ENCODE data around the gene CAMK2D.

Gene CAMK2D

DNA sequence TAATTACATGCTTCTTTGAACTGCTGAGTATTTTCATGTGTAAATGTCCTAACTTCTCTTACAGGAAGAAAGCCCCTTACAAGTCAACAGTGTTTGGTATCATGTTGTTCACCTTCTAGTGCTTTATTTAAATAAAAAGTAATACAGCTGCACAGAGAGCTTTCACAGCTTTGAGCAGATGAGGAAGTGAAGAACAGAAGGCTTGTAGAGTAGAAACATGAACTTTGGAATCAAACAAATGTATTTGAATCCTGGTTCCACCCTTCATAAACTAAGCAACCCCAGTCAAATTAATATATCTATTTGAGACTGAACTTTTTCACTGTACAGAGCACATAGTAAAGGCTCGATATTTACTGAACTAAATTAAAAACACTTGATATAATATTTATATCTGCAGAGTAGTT, 120.5 kb downstream of the CAMK2D start:
- no peak overlapping the region for H3K4me3 Mint-ChIP-seq
- peaks cover 4% of the 10 kb centered on the region for H3K9me3 Mint-ChIP-seq

DNA sequence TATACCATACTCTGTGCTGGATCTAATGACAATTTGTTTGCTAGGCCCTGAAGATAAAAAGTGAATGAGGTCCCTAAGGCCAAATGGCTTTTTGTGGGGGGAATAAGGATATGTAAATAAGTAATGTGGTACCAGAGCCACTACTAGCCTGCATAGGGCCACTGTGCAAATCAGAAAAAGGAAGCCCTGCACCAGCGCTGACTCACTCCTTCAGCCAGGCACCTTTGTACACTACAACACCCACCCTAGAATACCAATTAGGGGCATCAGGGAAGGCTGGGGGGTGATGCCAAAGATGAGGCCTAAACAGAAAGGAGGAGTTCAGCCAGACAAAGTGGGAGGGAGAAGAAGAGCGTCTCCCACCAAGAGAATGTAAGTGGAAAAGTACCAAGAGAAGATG, 122.2 kb downstream of the CAMK2D start:
- Mint-ChIP-seq H3K27me3 (no peaks in the 10 kb centered on the region), H3K27ac (no peak overlapping the region), H3K4me1 (peaks cover 52% of the 10 kb centered on the region), H3K36me3 (peaks cover 17% of the 10 kb centered on the region), H3K4me3 (no peak overlapping the region), H3K9me3 (peaks cover 5% of the 10 kb centered on the region)
- CTCF ChIA-PET, result interaction anchor here (0.6 kb wide), 1 partner anchor 34 kb away, joined by 3 read pairs; no protein-coding TSS in a partner anchor
- DNase-seq, result no peak

More for the DNA sequence above, 120.5 kb downstream of the CAMK2D start:
- H3K4me1 Mint-ChIP-seq, result peaks cover 52% of the 10 kb centered on the region
- no peaks in the 10 kb centered on the region for H3K27me3 Mint-ChIP-seq
- peaks cover 16% of the 10 kb centered on the region for H3K36me3 Mint-ChIP-seq
- no peak for DNase-seq
- H3K27ac Mint-ChIP-seq, result no peak overlapping the region
- CTCF ChIA-PET, result no interaction called here

DNA sequence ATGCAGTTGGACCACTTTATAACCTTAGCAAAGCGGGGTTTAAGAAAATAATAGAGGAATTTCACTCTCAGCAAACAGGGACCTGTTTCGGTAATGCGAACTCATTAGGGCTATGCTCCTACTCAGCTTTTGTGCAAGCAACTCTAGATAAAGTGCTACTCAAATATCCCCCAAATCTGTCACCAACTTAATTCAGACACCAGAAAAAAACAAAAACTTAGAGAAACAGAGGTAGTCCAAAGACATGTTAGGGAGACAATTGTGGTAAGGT, 123.0 kb downstream of the CAMK2D start:
- Mint-ChIP-seq H3K4me1 (peaks cover 51% of the 10 kb centered on the region), H3K27ac (no peak overlapping the region), H3K9me3 (peaks cover 5% of the 10 kb centered on the region), H3K36me3 (peaks cover 16% of the 10 kb centered on the region), H3K4me3 (no peak overlapping the region), H3K27me3 (no peaks in the 10 kb centered on the region)
- no peak for DNase-seq
- CTCF ChIA-PET, result interaction anchor here (3.1 kb wide), 1 partner anchor 35 kb away, joined by 14 read pairs; no protein-coding TSS in a partner anchor

DNA sequence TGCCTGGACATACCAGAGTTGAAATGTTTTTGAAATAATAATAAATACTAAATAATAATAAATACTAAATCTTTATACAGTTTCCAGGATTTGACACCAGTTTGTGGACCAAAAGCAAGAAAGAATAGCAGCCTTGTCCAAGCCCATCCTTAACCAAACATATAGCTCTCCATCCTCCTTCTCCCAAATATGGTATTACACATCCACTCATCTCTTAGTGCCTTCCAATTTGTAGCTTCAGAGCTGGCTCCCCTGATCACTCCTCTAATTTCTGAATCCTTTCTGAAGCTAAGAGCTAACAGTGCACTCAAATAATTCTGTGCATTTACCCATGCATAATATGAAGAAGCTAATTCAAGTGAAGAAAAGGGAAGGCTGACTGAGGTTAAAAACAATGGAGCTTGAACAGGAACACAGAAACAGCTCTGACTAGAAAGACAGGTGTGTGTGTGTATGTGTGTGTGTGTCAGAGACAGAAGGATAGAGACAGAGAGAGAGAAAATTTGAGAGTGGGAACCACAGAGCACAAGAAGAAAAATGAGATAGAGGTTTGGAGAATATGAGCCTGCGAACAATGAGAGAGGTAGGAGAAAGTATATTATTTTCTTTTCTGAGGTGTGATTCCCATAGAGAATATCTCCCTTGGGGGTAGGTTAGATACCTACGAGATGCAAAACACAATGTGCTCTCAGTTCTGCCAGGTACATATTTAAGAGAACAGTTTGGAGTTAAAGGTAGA, 123.5 kb downstream of the CAMK2D start:
- Mint-ChIP-seq H3K9me3 (peaks cover 5% of the 10 kb centered on the region), H3K27ac (no peak overlapping the region), H3K4me3 (no peak overlapping the region), H3K27me3 (no peaks in the 10 kb centered on the region), H3K4me1 (peaks cover 51% of the 10 kb centered on the region), H3K36me3 (peaks cover 16% of the 10 kb centered on the region)
- DNase-seq, result no peak
- CTCF ChIA-PET, result interaction anchor here (0.9 to 3.1 kb wide), 4 partner anchors 36 to 92 kb away, joined by 3 to 14 read pairs (median 6); no protein-coding TSS in a partner anchor

DNA sequence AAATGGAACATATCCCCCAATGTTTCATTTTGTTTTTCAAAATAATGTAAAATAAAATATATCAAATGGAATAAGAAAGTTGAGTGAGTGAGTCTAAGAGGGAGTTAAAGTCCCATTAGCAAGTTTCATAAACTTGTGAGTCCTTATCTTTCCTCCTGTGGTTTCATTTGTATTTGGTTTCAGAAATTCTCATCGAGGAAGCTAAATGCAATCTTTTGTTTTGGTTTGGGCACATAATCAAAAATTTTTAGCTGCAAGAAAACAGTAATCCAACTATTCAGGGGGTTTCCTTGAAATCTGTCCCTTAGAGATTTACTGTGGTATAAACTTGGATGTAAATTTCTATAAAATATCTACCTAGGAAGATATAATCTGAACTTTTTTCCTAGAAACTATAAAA, 124.2 kb downstream of the CAMK2D start:
- H3K36me3 Mint-ChIP-seq, result peaks cover 16% of the 10 kb centered on the region
- peaks cover 51% of the 10 kb centered on the region for H3K4me1 Mint-ChIP-seq
- CTCF ChIA-PET, result interaction anchor here (0.9 to 3.1 kb wide), 5 partner anchors 36 to 123 kb away, joined by 3 to 14 read pairs (median 8); no protein-coding TSS in a partner anchor
- no peaks in the 10 kb centered on the region for H3K27me3 Mint-ChIP-seq
- H3K27ac Mint-ChIP-seq, result peak overlapping the region; percentile 86
- H3K4me3 Mint-ChIP-seq, result no peak overlapping the region
- no peak for DNase-seq
- H3K9me3 Mint-ChIP-seq, result peaks cover 5% of the 10 kb centered on the region

DNA sequence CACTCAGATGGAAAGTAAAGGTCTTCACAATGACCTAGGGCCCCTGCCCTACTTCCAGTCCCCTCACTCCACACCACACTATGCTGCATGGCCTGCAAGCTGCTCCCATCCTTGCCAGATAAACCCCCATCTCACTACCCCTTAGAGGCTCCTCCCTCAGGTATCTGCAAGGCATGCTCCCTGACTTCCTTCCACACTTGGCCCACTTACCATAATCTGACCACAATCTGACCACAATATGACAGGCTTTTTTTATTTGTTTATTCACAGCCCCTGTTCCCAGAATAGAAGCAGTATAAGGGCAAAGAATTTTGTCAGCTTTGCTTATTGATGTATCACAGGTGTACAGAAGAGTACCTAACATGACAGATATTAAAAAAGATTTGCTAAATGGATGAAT, 124.7 kb downstream of the CAMK2D start:
- peaks cover 5% of the 10 kb centered on the region for H3K9me3 Mint-ChIP-seq
- peak overlapping the region; percentile 33 for H3K4me3 Mint-ChIP-seq
- H3K27ac Mint-ChIP-seq, result peak overlapping the region; percentile 86
- H3K36me3 Mint-ChIP-seq, result peaks cover 13% of the 10 kb centered on the region
- CTCF ChIA-PET, result interaction anchor here (0.5 to 3.1 kb wide), 7 partner anchors 37 to 752 kb away, joined by 3 to 14 read pairs (median 8); no protein-coding TSS in a partner anchor
- H3K27me3 Mint-ChIP-seq, result no peaks in the 10 kb centered on the region
- DNase-seq, result peak; percentile 49
- peaks cover 50% of the 10 kb centered on the region for H3K4me1 Mint-ChIP-seq

DNA sequence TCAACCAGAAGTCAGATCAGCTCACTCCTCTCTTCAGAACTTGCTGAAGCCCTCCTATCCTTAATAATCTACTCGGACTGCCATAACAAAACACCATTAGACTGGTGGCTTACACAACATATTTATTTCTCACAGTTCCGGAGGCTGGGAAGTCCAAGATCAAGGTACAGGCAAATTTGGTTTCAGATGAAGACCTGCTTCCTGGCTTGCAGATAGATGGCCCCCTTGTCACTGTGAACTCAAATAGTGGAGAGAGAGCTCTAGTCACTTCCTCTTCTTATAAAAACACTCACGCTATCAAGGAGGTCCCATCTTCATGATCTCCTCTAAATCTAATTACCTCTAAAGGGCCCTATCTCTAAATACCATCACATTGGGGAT, 125.1 kb downstream of the CAMK2D start:
- H3K9me3 Mint-ChIP-seq, result peaks cover 5% of the 10 kb centered on the region
- CTCF ChIA-PET, result interaction anchor here (0.5 to 3.1 kb wide), 7 partner anchors 37 to 752 kb away, joined by 3 to 14 read pairs (median 8); no protein-coding TSS in a partner anchor
- H3K27me3 Mint-ChIP-seq, result no peaks in the 10 kb centered on the region
- peaks cover 50% of the 10 kb centered on the region for H3K4me1 Mint-ChIP-seq
- peak; percentile 27 for DNase-seq
- H3K36me3 Mint-ChIP-seq, result peaks cover 13% of the 10 kb centered on the region
- H3K4me3 Mint-ChIP-seq, result peak overlapping the region; percentile 33
- peak overlapping the region; percentile 86 for H3K27ac Mint-ChIP-seq

DNA sequence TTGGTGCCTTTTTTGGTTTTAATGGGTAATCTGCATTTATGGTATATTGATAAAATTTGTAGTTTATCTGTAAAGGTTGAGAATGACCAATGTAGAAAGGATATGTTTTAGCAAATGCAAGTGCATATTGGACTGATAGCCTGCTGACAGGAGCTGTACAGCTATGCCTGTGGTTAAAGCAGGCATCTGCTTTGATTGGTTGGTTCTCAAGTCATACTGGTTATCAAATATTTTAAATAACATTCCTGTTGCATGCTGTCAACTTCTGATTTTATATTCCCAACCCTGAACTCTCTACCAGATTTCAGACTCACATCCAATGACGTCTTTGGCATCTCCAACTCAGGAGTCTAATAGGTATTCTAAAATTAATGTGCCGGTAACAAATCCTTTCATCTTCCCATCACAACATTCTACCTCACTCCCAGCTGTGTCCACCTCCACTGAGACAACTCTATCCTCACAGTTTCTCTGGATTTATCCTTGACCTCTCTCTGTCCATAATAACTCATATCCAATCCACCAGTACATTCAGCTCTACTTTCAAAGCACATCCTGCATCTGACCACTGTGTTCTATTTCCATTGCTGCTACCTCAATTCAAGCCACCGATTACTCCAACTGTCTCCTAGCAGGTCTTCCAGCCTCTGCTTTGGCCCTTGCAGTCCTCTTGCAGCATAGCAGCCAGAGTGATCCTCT, 125.7 kb downstream of the CAMK2D start:
- CTCF ChIA-PET, result interaction anchor here (0.6 to 3.1 kb wide), 9 partner anchors 9 to 379 kb away, joined by 3 to 14 read pairs (median 7); no protein-coding TSS in a partner anchor

DNA sequence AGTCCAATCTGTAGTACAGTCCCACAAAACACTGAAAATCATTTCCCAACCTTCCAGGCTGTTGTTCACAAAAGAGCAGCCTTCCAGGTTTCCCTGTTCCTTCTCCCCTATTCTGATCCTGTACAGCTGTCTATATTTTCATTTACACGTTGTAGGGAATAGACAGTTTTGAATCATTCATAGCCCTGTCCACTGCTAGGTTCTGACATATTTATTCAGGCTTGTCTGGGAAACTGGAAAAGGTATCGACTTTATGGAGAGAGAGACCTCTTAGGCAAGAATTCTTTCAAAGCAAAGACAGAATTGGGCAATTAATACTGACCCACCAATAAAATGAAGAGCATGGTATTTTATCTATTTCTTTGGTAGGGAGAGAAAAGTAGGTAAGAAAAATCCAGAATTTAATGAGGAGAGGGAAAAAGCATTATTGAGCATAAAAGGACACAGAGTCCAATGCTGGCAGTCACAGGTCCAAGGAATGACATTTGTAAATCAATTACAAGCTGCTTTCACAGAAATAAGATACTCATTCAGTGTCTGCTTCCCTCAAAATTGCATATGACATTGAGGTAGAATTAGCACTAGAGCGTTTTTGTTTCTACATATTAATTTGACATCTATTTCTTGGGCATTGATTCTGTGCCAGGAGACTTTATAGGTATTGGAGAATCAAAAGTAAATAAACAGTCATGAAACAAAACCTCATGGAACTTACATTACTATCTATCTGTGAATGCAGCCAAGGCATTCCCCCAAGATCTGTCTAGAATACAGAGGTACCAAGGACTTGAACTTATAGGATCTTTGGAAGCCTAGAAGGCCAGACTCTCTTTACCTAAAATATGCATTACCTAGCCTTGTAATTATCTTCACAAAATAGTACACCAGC, 127.2 kb downstream of the CAMK2D start:
- Mint-ChIP-seq H3K27ac (no peak overlapping the region), H3K27me3 (no peaks in the 10 kb centered on the region), H3K9me3 (peaks cover 5% of the 10 kb centered on the region), H3K4me3 (no peak overlapping the region), H3K4me1 (peaks cover 43% of the 10 kb centered on the region), H3K36me3 (peaks cover 18% of the 10 kb centered on the region)
- no peak for DNase-seq
- CTCF ChIA-PET, result interaction anchor here (1.2 to 1.4 kb wide), 3 partner anchors 10 to 239 kb away, joined by 3 to 7 read pairs (median 5); no protein-coding TSS in a partner anchor

More for the DNA sequence above, 125.7 kb downstream of the CAMK2D start:
- H3K9me3 Mint-ChIP-seq, result peaks cover 5% of the 10 kb centered on the region
- peaks cover 13% of the 10 kb centered on the region for H3K36me3 Mint-ChIP-seq
- peak overlapping the region; percentile 3 for H3K27ac Mint-ChIP-seq
- peaks cover 50% of the 10 kb centered on the region for H3K4me1 Mint-ChIP-seq
- no peak for DNase-seq
- no peak overlapping the region for H3K4me3 Mint-ChIP-seq
- no peaks in the 10 kb centered on the region for H3K27me3 Mint-ChIP-seq

DNA sequence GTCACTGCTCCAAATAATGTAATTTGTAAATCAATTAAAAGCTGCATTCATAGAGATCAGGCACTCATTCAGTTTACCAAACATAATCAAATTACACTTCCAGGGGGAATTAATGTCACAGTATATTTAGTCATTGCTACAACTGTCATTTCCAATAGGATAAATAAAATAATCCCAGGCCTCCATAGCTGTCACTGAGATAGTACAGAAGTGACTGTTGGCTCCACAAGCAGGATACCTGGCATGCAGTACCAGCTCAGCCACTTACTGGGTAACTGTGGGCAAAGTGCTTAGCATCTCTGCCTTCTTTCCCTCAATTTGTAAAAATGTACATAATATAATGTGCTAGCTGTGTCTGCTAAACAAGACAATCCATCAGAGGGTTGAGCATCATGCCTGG, 128.1 kb downstream of the CAMK2D start:
- H3K36me3 Mint-ChIP-seq, result peaks cover 18% of the 10 kb centered on the region
- peaks cover 37% of the 10 kb centered on the region for H3K4me1 Mint-ChIP-seq
- DNase-seq, result no peak
- no peaks in the 10 kb centered on the region for H3K27me3 Mint-ChIP-seq
- H3K9me3 Mint-ChIP-seq, result peaks cover 5% of the 10 kb centered on the region
- H3K4me3 Mint-ChIP-seq, result no peak overlapping the region
- no peak overlapping the region for H3K27ac Mint-ChIP-seq
- CTCF ChIA-PET, result interaction anchor here (1.3 kb wide), 1 partner anchor 239 kb away, joined by 5 read pairs; no protein-coding TSS in a partner anchor

DNA sequence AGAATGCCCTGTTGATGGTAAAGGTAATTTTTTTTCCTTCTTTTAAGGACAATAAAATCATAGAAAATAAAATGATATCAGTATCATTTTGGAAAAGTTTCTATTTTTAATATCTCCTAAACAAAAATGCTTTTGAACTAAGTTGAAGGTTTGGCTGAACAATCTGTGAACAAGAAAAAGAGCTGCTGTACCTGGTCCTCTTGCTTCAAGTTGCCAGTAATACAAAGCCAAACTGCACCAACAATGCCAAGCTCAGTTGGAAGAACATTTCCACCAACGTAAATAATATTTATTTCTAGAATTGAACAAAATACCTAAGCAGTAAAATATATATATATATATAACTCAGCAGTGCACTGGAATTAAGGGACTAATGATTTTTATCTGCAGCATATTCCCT, 132.8 kb downstream of the CAMK2D start:
- CTCF ChIA-PET, result interaction anchor here (1.0 kb wide), 1 partner anchor 81 kb away, joined by 3 read pairs; no protein-coding TSS in a partner anchor
- DNase-seq, result no peak
- Mint-ChIP-seq H3K4me3 (no peak overlapping the region), H3K36me3 (peaks cover 22% of the 10 kb centered on the region), H3K27ac (no peak overlapping the region), H3K27me3 (no peaks in the 10 kb centered on the region), H3K4me1 (peaks cover 25% of the 10 kb centered on the region), H3K9me3 (no peaks in the 10 kb centered on the region)

DNA sequence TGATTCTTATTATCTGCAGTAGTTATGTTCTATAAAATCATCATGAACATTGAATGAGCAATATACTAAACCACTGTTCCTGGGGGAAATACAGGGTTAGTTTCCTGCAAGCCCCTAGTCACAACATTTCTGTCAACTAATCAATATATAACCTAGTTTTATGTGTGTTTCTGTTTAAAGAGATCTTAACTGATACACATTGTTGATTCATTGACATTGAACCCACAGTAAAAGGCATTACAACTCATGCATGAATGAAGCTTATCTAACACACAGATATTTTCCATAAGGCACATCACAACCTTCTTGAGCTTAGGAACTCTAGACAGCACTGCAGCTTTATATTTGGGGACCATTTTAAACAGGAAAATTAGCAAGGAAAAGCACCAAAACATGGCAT, 134.2 kb downstream of the CAMK2D start:
- no peak overlapping the region for H3K27ac Mint-ChIP-seq
- CTCF ChIA-PET, result interaction anchor here (1.1 kb wide), 1 partner anchor 57 kb away, joined by 3 read pairs; no protein-coding TSS in a partner anchor

DNA sequence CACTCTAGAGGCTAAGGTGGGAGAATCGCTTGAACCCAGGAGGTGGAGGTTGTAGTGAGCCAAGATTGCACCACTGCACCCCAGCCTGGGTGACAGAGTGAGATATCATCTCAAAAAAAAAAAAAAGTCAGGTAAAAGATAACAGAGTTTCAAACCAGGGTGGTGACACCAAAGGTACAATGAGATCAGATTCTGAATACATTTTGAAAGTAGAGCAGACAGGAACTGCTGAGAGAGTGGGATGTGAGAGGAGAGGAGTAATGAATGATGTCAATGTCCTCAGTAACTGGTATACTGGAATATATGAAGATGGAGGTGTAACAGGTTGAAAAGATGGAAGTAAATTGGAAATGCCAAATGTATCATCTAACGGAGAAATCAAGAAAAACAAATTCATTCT, 135.6 kb downstream of the CAMK2D start:
- Mint-ChIP-seq H3K9me3 (no peaks in the 10 kb centered on the region), H3K4me1 (peaks cover 25% of the 10 kb centered on the region), H3K27me3 (no peaks in the 10 kb centered on the region), H3K27ac (no peak overlapping the region), H3K36me3 (peaks cover 24% of the 10 kb centered on the region), H3K4me3 (no peak overlapping the region)
- CTCF ChIA-PET, result no interaction called here
- DNase-seq, result no peak

More for the DNA sequence above, 134.2 kb downstream of the CAMK2D start:
- H3K36me3 Mint-ChIP-seq, result peaks cover 23% of the 10 kb centered on the region
- no peaks in the 10 kb centered on the region for H3K27me3 Mint-ChIP-seq
- no peaks in the 10 kb centered on the region for H3K9me3 Mint-ChIP-seq
- DNase-seq, result no peak
- peaks cover 25% of the 10 kb centered on the region for H3K4me1 Mint-ChIP-seq
- no peak overlapping the region for H3K4me3 Mint-ChIP-seq

Data from activated naive CD4-positive, alpha-beta T cell treated with anti-CD3 and anti-CD28 coated beads, Interleukin-2, amount 10 ng/mL, durations not matched to agents 7 days and 5 days (primary cell).